Dedifferentiated amniotic fluid mesenchymal stem cell (primary cell): ENCODE measurements around the gene CTNNA2.
A peak's percentile ranks its signal among the peaks of the same experiment; 100 is the strongest.
"Not testable (repeated sequence)": the region's sequence is repeated elsewhere in the genome, so short reads cannot be mapped to it uniquely, and the experiment has no call there.

Source experiments
- DNase-seq: peaks from one replicate; pipeline ENCODE4 v3.0.0-alpha.2; 2016; ENCODE audit errors: extremely low spot score

CTNNA2 gene

DNA sequence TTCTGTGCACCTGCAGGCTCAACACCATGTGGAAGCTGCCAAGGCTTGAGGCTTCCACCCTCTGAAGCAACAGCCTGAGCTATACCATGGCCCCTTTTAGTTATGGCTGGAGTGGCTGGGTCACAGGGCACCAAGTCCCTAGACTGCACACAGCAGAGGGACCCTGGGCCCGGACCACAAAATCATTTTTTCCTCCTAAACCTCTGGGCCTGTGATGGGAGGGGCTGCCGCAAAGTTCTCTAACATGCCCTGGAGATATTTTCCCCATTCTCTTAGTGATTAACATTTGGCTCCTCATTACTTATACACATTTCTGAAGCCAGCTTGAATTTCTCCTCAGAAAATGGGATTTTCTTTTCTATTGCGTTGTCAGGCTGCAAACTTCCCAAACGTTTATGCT is 691.1 kb downstream of the CTNNA2 start:
- not testable (repeated sequence) for DNase-seq

GRCh38 chr2:80205498-80205897 is 692.6 kb downstream of the CTNNA2 start:
- no peak for DNase-seq

DNA sequence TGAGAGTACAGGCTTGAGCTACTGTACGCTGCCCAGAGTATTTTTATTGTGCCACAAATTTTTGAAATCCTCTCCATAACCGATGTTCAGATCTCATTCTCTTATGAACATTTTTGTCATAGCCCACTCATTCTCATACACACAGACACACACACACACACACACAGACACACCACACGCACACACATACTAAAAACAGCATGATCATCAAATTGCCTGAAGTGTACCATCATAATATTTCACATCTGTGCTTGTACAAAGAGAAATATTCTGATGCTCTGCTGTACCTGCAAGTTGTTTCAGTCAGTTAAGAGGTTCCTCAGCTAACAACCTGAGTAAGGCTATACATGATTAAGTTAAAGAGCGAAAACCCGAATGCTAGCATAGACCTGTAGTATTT is 696.6 kb downstream of the CTNNA2 start:
- no peak for DNase-seq

- no peak for DNase-seq
Measured at GRCh38 chr2:80217446-80217845, 704.6 kb downstream of the CTNNA2 start.

GRCh38 chr2:80222644-80223043 is 709.8 kb downstream of the CTNNA2 start:
- no peak for DNase-seq

GRCh38 chr2:80231421-80231820 is 718.6 kb downstream of the CTNNA2 start:
- DNase-seq = no peak

GRCh38 chr2:80233333-80233732 is 720.5 kb downstream of the CTNNA2 start:
- no peak for DNase-seq

DNA sequence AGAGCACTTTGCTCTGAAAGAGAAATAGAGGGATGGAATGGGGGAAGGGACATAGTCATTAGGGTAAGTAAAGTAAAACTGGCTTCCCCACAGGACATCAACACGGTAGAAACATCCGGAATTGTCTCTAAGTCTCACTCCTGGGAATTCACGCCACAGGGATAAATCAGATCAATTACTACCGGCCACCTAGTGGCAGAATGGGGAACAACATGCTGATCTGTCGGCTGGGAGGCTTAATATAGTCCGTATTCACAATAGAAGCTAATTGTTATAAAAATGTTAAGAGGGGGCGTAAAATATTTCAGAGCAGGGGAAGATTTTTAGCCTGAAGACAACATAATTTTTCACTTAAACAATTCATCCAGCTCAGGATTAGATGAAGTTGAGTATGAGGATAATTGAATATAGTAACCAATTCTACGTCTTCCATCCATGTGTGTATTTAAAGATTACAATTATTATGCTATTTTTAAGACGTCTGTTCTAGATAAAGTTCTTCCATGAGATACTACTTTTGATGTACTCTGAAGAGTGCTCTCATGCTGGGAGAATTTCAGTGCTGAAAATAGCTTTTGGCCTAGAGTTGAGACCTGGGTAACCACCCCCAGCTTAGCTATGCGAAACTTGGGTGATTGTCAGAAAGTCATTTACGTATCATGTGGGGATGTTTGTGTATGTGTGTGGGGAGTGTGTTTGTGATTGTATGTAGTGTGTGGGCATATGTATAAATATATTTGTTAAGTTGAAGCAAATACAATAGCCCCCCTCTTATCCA is 726.0 kb downstream of the CTNNA2 start:
- DNase-seq = peak; percentile 45

DNA sequence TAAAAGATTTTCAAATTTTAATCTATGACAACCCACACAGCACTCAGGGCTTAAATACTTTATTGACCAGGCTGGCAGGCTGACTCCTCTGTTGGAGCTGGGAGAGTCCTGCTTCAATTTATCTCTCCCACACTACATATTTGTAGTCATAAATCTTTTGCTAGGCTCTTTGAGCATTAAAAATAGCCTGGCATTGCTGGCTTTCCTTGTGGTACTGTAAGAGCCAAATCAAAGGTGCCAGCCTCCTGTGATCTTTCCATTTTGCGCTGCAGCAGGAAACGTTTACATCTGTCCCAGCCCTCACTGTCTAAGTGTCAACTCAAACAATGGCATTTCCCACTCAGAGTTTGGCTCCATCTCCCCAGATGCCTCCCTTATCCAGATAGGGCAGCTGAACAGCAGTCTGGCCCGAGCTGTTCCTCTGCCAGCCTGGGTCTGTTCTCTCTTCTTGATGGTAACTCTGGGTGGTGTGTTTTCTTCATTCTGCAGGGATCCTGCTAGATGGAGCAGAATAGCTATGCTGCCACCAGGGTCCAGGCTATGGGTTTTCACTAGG is 729.6 kb downstream of the CTNNA2 start:
- DNase-seq = no peak

GRCh38 chr2:80244905-80245584 is 732.2 kb downstream of the CTNNA2 start:
- DNase-seq = no peak

- no peak for DNase-seq
Measured at GRCh38 chr2:80246534-80246933, 733.7 kb downstream of the CTNNA2 start.

DNA sequence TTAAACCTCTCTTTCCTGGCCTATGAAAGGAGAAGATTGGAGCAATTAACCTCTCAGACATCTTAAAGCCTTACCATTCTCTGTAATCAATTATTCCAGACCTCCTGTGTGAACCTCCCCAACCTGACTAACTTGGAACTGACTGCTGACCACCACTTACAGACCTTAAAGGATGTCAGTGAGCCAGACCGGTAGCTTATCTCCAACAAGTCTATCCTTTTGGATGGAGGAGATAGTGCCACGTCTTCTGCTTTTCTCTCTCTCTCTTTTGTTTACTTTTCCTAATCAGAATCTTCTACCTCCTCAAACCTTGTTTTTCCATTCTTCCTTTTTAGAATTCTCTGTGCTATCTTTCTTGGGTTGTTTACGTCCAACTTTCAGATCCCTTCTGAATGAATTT is 734.5 kb downstream of the CTNNA2 start:
- DNase-seq = no peak

DNA sequence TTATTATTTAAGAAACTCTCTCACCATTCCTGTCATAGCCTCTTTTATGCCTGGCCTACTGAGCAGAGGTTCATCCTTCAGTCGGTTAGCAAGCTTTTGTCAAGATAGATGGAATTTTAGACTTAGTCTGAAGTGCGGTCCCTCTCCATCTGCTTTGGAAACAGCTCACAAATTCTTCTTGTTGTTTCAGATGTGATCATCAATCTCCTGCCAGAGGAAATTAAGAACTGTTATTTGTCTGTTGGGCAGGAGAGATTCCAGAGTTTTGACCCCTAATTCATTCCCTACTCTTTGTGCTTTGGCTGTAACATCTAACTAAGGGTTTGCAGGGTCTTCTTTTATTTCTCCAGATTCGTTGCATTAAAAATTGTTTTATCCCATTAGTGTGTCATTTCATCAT is 735.3 kb downstream of the CTNNA2 start:
- no peak for DNase-seq

- no peak for DNase-seq
Measured at GRCh38 chr2:80252294-80252986, 739.6 kb downstream of the CTNNA2 start.

GRCh38 chr2:80255918-80256781 is 743.3 kb downstream of the CTNNA2 start:
- DNase-seq = no peak

GRCh38 chr2:80256782-80257167 is 743.9 kb downstream of the CTNNA2 start:
- no peak for DNase-seq

DNA sequence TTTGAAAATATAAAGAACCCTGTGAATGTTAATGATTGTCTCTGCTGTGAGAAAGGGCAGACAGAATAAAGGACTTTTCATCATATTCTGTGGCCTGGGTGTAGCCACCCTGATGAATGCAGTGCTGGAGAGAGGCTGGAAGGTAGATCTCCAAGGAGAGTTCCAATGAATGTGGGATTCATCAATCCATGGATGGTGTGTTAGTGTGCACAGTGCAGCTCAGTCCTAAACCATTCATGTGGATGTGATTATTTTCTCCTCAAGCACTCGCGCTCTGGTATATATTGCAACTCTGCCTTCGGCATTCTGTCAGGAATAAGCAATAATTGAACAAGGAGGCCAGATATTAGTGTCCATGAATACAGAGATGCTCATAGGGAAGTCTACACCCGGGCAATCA is 744.6 kb downstream of the CTNNA2 start:
- DNase-seq = no peak

GRCh38 chr2:80258341-80258740 is 745.5 kb downstream of the CTNNA2 start:
- DNase-seq = no peak

GRCh38 chr2:80258793-80259192 is 745.9 kb downstream of the CTNNA2 start:
- DNase-seq = no peak

GRCh38 chr2:80259292-80259691 is 746.4 kb downstream of the CTNNA2 start:
- DNase-seq = no peak

DNA sequence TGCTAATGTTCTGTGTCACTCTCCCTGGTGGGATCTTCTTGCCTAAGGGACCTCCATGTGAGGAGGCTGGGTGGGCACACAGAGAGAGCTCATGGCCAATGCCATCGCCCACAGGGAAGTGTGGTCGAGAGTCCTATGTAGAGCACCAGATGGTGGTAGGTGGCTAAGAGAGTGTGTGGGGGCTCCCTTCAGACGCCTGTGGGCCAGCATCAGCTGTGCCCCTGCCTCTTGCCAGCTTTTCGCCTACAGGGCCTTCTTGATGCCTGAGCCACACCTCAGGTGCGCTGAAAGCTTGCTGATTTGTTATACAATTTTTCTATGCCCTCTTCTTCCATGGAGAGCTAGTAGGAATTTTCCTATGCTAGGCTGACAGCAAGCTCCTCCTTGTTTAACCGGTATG is 753.4 kb downstream of the CTNNA2 start:
- no peak for DNase-seq

- DNase-seq = no peak
Measured at GRCh38 chr2:80269806-80270205, 757.0 kb downstream of the CTNNA2 start.
